Middle frontal gyrus (tissue), 1 donor: ENCODE results near the gene CEBPA.

Source experiments
- DNase-seq: peaks from one replicate; pipeline ENCODE4 v3.0.0-alpha.2; 2015; ENCODE audit warnings: low spot score; ENCODE audit errors: extremely low spot score

CEBPA gene

DNA sequence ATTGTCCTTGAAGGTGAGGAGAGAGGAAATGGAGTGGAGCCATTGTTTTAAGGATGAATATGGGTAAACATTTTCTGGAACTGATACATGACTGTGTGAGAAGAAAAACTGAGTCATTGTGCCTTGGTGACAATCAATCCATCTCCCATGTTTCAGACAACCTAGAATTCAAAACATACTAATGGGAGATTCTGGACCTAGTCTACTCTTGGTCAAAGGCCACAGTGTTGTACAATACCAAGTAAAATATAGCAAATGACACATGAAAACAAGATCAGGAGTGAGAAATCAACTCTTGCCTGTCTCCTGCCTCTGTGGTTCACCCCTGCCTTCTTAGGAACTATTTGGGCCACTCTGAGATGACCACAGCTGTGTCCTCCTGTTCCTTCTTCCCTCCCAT, 13.1 kb downstream of the CEBPA start:
- DNase-seq, result no peak

DNA sequence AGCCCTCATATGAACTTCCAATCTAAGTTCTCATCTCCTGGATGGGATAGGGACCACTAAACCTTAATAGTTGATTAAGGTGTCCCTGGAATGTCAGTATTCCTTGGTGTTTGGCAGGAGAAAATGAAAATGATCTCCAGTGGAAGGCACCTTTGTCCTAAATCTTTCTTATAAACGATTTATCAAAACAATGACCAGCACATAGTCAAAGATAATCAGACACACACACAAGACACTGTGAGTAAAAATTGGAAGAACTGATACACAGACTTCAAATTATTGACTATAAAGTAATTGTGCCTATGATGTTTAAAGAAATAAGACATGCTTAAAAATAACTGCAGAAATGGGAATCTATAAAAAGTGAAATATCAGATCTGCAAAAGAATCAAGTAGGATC, 13.7 kb downstream of the CEBPA start:
- no peak for DNase-seq

DNA sequence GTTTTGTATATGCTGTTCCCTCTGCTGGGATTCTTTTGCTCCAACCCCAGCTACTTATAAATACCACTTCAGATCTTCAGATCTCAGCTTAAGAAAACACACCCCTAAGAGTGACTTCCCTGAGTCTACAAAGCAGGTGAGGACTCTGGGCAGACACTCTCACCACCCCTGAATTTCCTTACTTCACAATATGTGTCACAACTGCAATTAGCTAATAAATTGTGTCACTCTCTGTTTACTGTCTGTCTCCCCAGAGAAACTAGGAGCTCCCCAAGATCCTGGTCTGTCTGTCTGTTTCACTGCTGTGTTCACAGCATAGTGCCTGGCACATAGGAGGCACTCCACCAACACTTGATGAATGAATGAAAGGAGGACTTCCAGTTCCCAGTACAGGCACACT, 14.4 kb downstream of the CEBPA start:
- DNase-seq, result no peak

GRCh38 chr19:33287438-33287837, 14.9 kb downstream of the CEBPA start:
- DNase-seq, result no peak

DNA sequence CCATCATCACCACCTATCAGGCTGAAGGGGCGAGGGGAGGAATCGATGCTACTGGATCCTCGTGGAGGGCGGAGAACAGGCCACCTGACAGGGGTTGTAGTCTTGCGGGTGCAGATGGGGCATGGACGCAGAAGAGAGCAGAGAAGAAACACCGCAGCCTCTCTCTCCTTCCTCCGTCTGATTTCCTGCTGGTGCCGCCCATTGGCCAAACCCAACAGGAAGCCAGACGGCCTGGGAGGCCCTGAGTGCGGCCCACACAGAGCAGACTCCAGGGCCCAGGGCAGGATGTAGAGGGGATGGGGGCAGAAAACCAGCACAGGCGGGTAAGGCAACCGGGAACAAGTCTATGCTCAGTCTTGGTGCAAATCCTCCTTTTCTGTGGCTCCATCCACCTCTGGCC, 15.4 kb downstream of the CEBPA start:
- no peak for DNase-seq

GRCh38 chr19:33285441-33285927, 16.9 kb downstream of the CEBPA start:
- no peak for DNase-seq

- DNase-seq, result no peak
These were observed 17.6 kb downstream of the CEBPA start for GRCh38 chr19:33284756-33285155.

DNA sequence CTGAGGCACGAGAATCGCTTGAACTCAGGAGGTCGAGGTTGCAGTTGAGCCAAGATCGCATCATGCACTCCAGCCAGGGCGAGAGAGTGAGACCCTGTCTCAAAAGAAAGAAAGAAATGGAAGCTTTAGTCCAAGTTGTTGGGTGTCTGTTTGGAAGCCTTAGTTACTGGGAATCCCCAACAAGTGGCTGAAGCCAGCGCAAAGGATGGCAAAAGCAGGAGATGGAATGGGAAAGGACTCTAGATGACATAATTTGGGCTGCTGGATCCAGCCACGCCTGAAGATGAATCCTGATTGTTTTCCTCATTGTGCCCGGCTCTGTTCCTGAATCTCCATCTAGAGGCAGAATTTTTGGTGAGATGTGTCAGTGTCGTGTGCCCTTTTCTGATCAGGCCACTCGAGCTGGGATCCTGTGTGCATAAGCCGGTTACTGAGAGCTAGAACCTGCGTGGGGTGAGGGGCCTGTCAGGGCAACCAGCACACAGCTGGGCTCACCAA, 18.1 kb downstream of the CEBPA start:
- no peak for DNase-seq

- no peak for DNase-seq
These were observed 18.7 kb downstream of the CEBPA start for GRCh38 chr19:33283589-33283988.

- DNase-seq, result no peak
These were observed 20.2 kb downstream of the CEBPA start for GRCh38 chr19:33282036-33282671.

- no peak for DNase-seq
These were observed 20.9 kb downstream of the CEBPA start for GRCh38 chr19:33281296-33281926.

DNA sequence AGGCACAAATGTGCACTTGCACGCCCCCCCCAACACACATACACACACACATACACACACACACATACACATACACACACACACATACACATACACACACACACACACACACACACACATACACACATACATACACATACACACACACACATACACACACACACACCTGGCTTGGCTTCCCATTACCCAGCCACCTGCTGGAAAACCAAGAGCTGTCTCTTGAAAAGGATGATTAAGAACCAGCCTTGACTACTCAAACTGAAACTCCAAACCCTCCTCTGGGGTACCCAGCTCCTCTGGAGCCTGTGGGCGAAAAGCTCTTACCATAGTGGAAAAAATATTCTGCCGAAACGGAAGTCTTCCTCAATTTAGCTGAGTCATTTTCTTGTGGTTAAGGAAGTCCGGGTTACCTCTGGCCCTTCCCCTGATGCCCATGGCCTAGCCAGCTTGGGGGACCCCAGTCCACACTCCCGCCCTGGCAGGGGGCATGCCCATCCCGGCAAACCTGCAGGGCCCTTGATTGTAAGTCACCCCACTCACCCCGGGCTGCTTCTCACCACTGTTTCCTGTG, 21.9 kb downstream of the CEBPA start:
- no peak for DNase-seq

GRCh38 chr19:33279430-33280350, 22.6 kb downstream of the CEBPA start:
- no peak for DNase-seq

GRCh38 chr19:33278403-33279269, 23.7 kb downstream of the CEBPA start:
- DNase-seq, result no peak

- no peak for DNase-seq
These were observed 24.3 kb downstream of the CEBPA start for GRCh38 chr19:33278023-33278402.

DNA sequence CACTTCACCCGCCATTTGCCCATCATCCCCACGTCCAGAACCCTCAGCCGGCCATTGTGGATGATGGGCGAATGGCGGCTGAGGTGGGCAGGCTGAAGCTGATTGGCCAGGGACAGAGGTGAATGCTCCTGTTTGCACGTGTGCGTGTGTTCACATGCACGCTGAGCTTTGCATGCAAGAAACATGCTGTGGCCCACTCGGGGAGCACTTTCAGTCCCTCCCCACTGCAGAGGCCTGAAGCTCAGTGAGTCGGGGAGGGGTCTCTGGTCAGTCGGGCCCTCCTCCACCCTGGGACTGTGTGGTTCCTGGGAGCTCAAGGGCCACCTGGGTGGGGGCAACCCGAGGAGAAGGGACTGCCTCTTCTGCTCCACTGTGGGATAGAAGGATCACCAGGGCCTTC, 24.9 kb downstream of the CEBPA start:
- no peak for DNase-seq

GRCh38 chr19:33275933-33276619, 26.3 kb downstream of the CEBPA start:
- DNase-seq, result no peak

- no peak for DNase-seq
These were observed 26.8 kb downstream of the CEBPA start for GRCh38 chr19:33275559-33275932.

DNA sequence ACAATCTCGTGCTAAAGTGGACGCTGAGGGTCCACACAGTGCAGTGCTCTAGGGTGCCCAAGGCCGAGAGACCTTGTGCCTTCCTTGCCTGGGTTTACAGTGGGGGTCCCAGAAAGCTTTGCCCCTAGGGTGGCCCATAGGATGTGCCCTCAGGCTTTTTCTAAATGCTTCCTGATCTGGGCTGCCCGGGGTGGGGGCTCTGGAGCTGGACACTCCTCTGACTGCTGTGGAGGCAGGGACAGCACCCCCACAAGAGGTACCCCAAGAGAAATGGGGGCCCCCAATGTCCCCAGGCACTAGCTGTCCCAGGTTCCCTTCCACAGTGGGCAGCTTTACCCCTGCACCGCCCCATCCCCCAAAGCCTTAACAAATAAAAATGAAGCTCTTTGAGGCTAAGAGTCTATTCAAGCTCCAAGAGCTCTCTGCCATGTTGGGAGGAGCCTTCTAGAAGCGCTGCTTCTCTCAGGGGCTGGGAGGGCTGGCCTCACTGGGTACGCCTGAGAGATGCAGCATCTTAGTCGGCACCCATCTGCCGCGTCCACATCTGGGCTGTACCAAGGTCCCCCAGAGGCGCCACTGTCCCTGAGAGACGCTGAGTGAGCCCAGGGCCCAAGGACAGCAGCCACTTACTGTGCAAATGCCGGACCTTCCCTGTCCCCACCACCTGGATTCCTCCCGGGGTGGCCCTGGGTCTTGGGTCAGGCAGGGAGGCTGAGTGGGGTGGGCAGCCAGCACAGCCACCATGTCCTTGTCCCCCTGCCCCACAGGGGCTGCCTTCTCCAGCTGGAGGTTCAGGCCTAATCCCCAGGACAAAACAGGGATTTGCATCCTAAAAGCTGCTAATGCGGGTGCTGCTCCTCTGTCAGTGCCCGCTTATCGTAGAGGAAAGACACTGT, 27.4 kb downstream of the CEBPA start:
- DNase-seq, result no peak
